Measurements from ENCODE around the gene CDKN2B.

Gene CDKN2B

DNA sequence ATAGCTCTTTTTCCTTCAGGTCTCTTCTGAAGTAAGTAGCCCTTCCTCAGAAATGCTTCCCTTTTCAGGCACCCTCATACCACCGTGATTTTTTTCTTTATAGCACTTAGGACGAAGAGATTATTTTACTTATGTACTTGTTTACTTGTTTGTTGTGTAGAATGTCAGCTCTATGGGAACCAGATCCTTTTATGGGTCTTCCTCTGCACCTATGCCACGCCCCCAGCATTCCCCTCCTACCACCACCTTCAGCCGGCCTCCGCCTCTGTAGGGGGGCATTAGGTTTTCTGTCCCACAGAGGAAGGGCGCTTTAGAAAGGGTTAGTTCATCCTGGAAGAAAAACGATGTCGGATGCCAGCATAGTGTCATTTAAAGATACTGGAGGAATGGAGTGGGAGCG is 12.7 kb downstream of the CDKN2B start:
- DNase-seq (ENCODE audit: low read depth), result no peak
- TF ChIP-seq, protein P1, sequence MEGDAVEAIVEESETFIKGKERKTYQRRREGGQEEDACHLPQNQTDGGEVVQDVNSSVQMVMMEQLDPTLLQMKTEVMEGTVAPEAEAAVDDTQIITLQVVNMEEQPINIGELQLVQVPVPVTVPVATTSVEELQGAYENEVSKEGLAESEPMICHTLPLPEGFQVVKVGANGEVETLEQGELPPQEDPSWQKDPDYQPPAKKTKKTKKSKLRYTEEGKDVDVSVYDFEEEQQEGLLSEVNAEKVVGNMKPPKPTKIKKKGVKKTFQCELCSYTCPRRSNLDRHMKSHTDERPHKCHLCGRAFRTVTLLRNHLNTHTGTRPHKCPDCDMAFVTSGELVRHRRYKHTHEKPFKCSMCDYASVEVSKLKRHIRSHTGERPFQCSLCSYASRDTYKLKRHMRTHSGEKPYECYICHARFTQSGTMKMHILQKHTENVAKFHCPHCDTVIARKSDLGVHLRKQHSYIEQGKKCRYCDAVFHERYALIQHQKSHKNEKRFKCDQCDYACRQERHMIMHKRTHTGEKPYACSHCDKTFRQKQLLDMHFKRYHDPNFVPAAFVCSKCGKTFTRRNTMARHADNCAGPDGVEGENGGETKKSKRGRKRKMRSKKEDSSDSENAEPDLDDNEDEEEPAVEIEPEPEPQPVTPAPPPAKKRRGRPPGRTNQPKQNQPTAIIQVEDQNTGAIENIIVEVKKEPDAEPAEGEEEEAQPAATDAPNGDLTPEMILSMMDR (IDR thresholded peaks at IDR 0.05; ENCODE audit: insufficient read depth, low read depth, low read length, missing control alignments), result no peak
- H3K4me3 ChIP-seq (ENCODE audit: low read length), result no peak overlapping the region

DNA sequence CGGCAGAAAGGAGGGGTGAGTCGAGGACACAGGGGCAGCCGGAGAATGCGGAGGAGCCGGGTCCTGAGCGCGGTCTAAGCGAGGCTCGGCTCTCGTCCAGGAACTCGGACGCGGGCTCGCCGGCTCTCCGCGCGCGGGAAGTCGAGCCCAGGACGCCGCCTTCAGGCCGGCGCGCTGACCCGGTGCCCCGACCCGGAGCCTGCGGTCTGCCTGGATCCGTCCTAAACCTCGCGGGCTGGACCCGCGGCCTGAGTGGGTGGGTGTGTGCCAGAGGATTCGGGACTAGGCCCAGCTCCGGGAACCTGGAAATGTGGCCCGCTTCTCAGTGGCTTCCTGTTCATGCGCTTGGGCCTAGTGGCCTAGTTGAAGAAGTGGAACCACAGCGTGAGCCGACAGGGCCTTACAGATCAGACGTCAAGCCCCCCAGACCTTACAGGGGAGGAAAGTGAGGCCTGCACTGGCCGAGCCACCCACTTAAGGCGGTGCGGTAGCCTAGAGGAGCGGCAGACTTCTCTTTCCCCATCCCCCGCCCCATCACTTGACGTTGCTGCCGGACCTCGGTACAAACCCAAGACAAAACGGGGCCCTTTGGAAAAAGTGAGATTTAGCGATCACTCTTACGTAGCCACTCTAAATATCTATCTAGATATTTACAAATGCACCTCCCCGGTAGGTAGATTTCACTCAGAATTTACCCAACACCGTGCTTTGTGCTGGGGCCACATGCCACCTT is 13.3 kb downstream of the CDKN2B start:
- TF ChIP-seq, protein P1 (IDR thresholded peaks at IDR 0.05; ENCODE audit: insufficient read depth, low read depth, low read length, missing control alignments), result no peak
- peak overlapping the region; percentile 74 for H3K4me3 ChIP-seq (ENCODE audit: low read length)

DNA sequence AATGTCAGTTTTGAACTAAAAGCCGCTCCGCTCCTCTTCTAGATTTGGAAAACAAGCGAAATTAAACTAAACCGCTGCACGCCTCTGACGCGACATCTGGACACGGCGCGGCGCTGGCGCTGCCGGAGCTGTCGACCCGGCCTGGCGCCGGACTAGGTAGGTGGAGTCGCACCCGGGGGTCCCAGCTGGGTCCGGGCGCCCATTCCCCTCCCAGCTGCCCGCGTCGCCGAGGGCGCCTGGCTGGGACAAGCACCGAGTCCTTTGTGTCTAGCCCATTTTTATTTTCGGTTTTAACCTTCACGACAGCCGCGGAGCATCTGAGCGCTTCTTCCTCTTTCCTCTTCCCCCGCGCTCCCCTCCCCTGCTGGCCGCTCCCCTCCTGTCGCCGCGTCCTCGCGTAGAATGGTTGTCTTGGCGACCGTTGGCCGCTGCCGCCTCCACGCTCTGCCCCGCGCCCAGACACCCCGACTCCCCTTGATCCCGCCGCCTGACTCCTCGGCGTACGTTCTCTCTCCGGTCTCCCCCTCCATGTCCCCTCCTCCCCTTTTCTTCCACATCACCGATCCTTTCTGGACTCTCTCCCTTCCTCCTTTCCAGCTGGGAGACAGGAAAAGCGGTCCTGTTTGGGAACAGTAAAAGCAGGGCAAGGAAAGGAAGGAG is 14.0 kb downstream of the CDKN2B start:
- peak; percentile 73 for DNase-seq (ENCODE audit: low read depth)
- H3K4me3 ChIP-seq (ENCODE audit: low read length), result peak overlapping the region; percentile 74
- TF ChIP-seq, protein P1 (IDR thresholded peaks at IDR 0.05; ENCODE audit: insufficient read depth, low read depth, low read length, missing control alignments), result peak; percentile 2

More for the DNA sequence above, 13.3 kb downstream of the CDKN2B start:
- peak; percentile 54 for DNase-seq (ENCODE audit: low read depth)

DNA sequence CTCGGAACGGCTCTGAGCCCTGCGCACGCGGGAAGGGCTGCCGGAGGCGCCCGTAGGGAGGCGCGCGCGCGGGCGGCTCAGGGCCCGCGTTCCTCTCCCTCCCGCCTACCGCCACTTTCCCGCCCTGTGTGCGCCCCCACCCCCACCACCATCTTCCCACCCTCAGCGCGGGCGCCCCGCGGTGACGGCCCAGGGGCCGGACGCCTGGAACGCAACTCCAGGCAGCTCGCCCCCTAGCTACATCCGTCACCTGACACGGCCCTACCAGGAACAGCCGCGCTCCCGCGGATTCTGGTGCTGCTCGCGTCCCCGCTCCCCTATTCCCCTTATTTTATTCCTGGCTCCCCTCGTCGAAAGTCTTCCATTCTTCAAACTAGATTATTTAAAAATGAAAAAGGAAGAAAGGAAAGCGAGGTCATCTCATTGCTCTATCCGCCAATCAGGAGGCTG is 14.5 kb downstream of the CDKN2B start, which contains the start of gene CDKN2B-AS1:
TSS of gene CDKN2B-AS1 (plus strand) at position 236 of the 450 bp plus-strand sequence.
- DNase-seq (ENCODE audit: low read depth), result peak; percentile 69
- peak within 1 kb of the TSS; percentile 74 for H3K4me3 ChIP-seq (ENCODE audit: low read length)
- TF ChIP-seq, protein P1 (IDR thresholded peaks at IDR 0.05; ENCODE audit: insufficient read depth, low read depth, low read length, missing control alignments), result no peak

DNA sequence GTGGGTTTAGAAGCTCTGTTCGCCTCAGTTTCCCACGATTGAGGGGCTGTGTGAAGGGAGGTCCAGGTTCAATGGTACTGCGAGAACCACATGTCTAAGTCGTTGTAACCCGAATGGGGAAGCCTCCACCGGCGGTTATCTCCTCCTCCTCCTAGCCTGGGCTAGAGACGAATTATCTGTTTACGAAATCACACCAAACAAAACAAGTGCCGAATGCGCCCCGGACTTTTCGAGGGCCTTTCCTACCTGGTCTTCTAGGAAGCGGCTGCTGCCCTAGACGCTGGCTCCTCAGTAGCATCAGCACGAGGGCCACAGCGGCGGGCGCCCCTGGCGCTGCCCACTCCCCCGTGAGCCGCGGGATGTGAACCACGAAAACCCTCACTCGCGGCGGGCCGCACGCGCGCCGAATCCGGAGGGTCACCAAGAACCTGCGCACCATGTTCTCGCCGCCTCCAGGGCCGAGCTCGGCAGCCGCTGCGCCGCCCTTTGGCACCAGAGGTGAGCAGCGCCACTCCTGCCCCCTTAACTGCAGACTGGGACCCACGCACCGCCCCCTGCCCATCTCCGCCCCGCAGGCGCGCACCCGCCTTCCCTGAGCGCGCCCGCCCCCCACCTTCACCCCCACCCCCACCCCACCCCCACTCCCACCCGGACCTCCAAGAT is 15.1 kb downstream of the CDKN2B start, which contains the start of gene CDKN2A:
TSS of gene CDKN2A (minus strand) at position 500 of the 663 bp plus-strand sequence.
- TF ChIP-seq, protein P1 (IDR thresholded peaks at IDR 0.05; ENCODE audit: insufficient read depth, low read depth, low read length, missing control alignments), result no peak
- peak; percentile 53 for DNase-seq (ENCODE audit: low read depth)
- peak within 1 kb of the TSS; percentile 74 for H3K4me3 ChIP-seq (ENCODE audit: low read length)

DNA sequence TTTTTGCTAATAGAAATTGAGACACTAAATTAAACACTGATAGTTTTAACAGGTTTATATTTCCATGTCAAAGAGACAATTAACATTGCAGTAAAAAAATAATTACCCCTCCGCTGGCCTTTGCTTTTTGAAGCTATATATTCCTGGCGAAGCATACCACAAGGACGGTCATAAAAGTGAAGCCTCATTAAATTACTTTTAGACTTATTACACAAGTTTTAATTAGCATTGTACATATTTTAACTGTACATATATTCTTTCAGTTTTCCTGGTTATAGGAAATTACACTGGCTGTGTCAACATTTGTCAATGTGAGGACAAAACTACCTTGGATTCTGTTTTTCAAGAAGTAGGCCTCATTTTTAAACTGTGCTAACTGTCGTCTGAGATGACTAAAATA is 16.1 kb downstream of the CDKN2B start:
- no peak for DNase-seq (ENCODE audit: low read depth)
- peak overlapping the region; percentile 74 for H3K4me3 ChIP-seq (ENCODE audit: low read length)
- TF ChIP-seq, protein P1 (IDR thresholded peaks at IDR 0.05; ENCODE audit: insufficient read depth, low read depth, low read length, missing control alignments), result no peak

All from epithelial cell of esophagus (primary cell).